Measurements from ENCODE around the gene HSPB2.

DNA sequence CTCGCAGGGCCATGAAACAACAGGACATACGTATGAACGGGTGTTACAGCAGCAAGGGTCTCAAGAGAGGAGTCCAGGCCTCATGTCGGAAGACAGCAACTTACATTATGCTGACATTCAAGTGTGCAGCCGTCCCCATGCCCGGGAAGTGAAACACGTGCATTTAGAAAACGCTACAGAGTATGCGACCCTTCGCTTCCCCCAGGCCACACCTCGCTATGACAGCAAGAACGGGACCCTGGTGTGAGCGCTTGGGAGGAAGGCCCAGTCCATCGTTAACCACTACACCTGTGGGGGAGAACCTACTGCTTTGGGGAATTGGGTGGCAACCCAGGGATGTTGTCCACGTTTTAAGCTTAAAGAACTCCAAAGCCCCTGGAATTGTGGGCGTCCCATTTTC lies 13.4 kb downstream of the HSPB2 start:
- TF ChIP-seq, protein P1, sequence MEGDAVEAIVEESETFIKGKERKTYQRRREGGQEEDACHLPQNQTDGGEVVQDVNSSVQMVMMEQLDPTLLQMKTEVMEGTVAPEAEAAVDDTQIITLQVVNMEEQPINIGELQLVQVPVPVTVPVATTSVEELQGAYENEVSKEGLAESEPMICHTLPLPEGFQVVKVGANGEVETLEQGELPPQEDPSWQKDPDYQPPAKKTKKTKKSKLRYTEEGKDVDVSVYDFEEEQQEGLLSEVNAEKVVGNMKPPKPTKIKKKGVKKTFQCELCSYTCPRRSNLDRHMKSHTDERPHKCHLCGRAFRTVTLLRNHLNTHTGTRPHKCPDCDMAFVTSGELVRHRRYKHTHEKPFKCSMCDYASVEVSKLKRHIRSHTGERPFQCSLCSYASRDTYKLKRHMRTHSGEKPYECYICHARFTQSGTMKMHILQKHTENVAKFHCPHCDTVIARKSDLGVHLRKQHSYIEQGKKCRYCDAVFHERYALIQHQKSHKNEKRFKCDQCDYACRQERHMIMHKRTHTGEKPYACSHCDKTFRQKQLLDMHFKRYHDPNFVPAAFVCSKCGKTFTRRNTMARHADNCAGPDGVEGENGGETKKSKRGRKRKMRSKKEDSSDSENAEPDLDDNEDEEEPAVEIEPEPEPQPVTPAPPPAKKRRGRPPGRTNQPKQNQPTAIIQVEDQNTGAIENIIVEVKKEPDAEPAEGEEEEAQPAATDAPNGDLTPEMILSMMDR (IDR thresholded peaks at IDR 0.05): no peak
- TF ChIP-seq EZH2 (IDR thresholded peaks at IDR 0.05; ENCODE audit: borderline replicate concordance, insufficient read depth, low read depth, low read length, poor library complexity, severe bottlenecking): no peak
